HG02623 (cell line): ENCODE data around the gene PCBP2.
"Not testable (repeated sequence)": the region's sequence is repeated elsewhere in the genome, so short reads cannot be mapped to it uniquely, and the experiment has no call there.

Experiments used
- ATAC-seq: cut with Tn5 transposase; IDR thresholded peaks from one replicate; pipeline ENCODE4 v1.9.1; 2021; ENCODE audit warnings: moderate library complexity; ENCODE audit not compliant: unreplicated experiment

The PCBP2 gene

DNA sequence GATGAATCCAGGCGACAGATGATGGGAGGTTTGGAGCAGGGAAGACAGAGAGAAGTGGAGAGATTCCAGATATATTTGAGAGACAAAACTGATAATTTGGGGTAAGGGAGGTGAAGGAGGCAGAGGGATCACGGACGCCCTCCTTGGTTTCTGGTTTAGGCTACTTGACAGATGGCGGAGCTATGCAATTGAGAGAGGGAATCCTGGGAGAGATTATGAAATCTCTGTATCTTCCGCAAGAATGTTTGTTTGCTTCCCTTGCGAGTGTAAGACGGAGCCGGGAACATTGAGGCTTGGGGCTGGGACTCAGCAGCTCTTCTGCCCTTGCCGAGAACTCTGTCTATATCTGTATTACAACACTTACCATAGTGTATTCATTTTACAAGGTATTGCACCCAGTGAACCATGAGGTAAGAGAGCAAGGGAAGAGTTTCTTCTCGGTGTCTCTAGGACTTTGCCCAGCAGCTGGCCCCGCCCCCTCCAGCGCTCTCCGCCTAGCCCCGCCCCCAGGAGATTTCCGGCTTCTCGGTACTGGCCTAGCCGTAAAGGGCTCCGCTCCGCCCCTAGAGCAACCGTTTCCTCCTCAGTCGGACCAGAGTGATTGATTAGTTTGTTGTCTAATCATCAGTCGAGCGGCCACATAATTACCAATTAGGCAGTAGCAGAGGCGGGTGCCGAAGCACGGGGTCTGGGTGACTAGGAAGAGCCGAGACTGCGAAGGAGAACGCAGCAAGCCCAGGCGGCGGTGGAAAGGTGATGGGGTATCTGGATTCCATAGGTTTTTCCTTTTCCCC is 10.7 kb upstream of the PCBP2 start, which contains the start of gene PRR13:
Gene PRR13 (plus strand): TSS at position 695 of the 794 bp plus-strand sequence. CDS start 981 bp downstream, outside the sequence.
- peak; percentile 98 for ATAC-seq

DNA sequence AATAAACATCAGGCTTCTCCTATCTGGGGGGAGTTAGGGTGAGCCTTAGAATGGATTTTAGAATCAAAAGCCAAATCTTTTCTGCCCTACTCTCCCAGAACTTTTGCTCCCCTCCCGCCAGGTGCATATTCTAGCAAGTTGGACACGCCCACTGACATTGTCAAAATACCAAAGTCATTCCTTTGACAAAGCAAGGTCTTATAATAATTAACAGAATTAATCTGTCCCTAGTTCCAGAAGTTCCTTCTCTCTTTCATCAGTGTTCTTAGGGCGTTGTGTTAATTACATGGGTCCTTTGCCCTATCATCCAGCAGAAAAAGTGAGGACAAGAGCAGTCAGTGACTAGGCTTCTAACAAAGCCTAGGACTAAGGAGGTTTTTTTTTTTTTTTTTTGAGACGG is 7.9 kb upstream of the PCBP2 start:
- no peak for ATAC-seq

DNA sequence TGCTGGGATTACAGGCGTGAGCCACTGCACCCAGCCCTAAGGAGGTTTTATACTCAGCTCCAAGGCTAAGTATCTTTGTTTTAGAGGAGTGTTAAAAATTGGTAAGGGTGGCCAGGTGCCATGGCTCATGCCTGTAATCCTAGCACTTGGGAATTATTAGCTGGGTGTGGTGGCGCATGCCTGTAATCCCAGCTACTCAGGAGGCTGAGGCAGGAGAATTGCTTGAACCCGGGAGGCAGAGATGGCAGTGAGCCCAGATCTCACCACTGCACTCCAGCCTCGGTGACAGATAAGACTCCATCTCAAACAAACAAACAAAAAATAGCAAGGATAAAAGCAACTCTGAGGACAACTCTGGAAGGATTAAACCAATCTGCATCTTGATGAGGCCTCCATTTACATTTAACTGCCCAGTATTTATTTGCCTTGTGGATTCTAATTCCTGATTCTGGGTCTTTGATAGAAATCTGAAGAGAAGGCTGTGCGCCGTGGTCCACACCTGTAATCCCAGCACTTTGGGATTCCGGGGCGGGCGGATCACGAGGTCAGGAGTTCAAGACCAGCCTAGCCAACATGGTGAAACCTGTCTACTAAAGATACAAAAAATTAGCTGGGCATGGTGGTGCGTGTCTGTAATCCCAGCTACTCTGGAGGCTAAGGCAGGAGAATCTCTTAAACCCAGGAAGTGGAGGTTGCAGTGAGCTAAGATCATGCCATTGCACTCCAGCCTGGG is 7.1 kb upstream of the PCBP2 start:
- not testable (repeated sequence) for ATAC-seq

DNA sequence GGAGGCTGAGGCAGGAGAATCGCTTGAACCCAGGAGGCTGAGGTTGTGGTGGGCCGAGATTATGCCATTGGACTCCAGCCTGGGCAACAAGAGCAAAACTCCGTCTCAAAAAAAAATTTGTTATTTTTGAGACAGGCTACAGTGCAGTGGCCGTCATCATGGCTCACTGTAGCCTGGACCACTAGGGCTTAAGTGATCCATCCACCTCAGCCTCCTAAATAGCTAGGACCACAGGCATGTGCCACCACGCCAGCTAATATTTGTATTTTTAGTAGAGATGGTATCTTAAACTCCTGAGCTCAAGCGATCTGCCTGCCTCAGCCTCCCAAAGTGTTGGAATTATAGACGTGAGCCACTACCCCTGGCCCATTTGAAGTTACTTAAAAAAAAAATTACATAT is 966 bp upstream of the PCBP2 start:
- ATAC-seq: no peak

DNA sequence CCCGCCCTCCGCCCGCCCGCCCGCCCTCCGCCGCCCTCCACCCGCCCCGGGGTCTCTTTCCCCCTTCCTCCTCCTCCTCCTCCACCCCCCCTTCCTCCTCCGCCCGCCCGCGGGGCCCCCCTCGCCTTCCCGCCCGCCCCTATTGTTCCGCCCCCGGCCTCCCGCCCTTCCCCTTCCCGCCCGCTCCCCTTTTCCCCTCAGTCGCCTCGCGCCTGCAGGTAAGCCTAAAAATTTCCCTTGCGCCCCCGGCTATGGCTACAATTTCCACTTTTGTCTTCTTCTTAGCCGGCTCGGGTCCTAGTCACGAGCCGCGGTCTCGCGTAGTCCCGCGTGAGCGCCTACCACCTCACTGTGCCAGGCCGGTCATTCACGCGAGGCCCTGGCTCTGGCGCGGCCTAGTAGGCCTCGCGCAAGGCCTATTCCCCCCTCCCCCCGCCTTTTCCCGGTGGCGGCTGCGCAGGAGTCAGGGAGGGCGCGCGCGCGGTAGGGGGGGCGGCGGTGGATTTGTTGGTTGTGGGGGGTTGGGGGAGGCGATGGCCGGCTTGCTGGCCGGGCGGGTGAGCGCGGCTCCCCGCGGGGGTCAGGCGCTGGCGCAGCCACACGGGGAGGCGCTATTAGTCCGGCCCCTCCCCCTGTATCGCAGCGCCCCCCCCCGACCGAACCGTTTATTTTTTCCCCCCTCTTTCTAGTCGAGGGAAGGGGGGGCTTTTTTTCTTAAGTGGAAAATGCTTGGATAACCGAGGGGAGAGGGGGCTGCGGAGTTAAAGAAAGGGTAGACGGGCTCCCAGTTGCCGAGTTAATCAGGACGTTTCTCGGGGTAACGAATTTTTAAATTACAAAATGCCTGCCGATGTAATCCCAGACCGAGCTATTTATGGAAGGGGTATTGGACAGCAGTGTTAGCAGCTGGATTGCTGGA is 516 bp downstream of the PCBP2 start:
- no peak for ATAC-seq

DNA sequence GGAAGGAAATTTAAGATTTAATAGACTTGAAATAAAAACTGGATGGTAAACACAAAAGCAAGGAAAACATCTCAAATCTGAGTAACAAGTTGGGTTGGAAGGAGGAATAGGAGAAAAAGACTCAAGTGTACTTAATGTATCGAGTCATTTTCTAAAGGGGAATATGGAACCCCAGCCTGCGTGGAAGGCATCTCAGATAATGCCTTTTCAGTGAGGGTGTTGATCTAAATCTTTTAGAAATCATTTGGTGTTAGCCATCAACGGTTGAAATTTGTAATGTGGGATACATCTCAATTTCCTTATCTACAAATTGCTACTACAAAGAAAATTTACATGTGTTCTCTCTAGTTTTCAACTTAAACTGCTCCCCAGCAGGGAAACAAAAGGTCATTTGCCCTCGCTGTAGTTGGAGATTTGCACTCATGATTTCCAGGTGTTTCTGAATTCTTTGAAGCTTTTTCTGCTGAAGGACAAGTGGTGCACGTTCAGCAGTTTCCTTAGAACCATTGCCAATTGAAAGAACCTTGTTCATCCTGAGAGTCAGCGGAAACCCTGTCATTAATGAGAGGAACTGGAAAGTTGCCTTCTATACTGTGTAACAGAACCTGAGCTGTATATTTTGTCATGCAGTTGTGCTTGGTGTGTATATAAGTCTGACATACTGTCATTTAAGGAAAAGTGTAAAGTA is 2.2 kb downstream of the PCBP2 start:
- no peak for ATAC-seq

DNA sequence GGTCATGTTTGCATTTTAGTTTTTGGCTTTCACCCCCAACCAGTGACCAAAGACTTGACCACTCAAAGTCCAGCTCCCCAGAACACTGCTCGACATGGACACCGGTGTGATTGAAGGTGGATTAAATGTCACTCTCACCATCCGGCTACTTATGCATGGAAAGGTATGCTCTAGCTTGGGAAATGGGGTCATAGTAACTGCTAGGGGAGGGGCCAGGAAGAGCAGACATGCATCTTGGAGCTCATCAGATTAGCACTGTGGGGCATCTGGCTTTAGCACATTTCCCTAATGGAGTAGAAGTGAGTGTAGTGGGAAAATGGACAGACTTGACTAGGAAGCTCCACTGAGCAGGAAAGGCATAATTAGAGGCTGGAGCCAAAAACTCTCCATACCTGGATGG is 2.8 kb downstream of the PCBP2 start:
- no peak for ATAC-seq

DNA sequence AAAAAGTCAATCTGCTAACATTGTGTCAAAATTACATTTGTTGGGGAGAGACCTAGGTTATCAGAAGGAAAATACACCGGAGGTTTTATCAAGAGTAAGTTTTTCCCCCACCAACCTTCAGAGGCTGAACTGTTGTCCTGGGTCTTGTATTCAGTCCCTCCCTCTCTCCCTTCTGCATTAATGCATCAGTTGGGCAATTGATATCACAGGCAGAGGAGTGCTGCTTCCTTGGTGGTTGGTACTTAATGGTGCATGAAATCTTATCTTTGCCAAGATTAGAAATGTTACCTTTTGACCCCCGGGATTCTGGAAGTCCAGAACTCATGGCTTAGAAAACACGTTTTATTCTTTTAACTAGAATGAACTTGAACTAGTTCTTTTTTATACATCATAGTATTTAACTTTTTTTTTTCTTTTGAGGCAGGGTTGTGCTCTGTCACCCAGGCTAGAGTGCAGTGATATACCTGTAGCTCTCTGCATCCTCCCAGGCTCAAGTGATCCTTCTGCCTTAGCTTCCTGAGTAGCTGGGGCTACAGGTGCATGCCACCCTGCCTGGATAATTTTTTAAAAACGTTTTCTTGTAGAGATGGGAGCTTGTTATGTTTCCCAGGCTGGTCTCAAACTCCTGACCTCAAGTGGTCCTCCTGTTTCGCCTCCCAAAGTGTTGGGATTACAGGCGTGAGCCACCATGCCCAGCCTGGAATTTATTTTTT is 4.9 kb downstream of the PCBP2 start:
- ATAC-seq: no peak

DNA sequence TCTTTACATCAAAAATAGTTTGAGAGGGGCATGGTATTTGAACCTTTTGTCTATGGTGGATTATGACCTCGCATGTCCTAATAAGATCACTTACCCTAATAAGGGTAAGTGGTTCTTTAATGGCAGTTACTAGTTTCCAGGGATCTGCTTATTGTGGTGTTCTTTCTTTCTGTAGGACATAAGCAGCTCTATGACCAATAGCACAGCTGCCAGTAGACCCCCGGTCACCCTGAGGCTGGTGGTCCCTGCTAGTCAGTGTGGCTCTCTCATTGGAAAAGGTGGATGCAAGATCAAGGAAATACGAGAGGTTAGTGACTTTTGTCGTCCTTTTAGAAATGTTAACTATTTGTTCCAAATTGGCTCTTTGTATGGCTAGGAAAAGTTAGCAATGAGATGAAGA is 7.2 kb downstream of the PCBP2 start:
- no peak for ATAC-seq

DNA sequence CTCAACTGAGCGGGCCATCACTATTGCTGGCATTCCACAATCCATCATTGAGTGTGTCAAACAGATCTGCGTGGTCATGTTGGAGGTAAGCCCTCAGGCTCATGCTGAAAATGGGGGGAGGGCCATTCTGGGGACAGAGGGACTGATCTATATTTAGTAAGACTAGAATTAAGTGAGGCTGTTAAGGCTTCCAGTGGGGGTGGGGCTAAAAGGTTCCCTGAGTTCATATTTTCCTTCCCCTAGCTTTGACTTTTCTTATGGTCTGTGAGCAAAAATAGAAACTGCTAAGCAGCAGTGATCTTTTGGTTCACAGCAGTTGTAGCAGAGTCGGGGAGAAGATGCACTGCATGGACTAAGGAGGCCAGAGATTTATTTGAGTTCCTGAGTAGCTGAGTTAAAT is 9.2 kb downstream of the PCBP2 start:
- ATAC-seq: no peak

DNA sequence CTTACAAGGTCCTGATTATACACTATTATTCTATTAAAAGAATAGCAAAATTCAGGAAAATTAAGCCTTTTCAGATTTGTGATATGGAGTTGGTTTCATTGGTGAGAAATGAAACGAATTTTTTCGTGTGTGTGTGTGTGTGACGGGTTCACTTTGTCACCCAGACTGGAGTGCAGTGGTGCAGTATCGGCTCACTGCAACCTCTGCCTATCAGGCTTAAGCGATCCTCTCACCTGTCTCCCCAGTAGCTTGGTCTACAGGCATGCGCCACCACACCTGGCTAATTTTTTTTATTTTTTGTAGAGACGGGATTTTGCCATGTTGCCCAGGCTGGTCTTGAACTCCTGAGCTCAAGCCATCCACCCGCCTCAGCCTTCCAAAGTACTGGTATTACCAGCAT is 9.7 kb downstream of the PCBP2 start:
- ATAC-seq: no peak

DNA sequence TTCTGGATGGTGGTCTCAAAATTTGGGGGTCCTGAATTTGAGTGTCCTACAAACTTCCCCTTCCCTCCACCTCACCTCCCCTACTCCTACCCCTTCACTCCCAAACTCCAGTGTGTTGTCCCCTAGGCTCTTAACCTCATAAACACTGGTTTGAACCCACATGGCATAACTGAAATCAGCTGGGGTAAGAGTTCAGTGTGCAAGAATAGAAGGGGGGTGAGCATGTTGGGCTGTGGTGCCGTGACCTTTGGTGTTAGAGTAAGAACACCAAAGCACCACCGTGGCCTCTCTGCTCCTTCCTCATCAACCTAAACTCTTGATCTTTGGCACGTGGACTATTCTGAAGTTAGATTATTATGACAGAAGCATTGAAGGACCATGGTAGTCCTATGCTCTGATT is 11.0 kb downstream of the PCBP2 start:
- ATAC-seq: no peak

DNA sequence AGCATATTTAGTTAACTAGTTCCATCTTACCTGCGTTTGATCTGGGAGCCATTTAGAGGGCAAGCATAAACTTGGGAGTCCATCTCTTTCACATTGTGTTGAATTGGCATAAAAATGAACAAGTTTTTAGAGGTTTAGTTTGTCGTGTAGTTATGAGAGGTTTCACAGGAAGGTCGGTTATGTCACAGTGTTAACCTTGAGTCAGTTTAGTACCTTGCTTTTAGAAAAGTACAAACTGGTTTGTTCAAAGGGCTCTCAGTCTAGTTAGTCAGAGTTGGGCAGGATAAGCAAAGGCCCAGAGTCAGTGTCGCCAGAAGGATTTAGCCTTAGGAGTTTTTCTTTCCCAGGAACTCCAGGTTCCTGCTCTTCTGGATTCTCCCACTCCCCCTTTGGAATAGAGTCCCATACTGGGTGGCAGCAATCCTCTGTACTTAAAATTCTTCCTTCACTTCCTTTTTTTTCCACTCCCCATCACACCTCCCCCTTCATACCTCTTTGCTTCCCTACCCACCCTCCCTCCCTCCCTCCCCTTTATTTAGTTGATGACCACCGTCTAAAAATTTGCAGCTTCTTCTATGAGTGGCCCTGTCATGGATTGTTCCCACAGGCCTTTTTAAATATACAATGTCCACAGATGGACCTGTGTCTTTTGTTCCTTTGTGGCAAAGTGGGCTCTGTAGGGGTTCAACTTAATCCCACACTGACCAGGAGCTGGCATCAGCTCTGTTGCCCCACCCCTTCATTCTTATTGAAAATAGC is 12.1 kb downstream of the PCBP2 start:
- no peak for ATAC-seq

DNA sequence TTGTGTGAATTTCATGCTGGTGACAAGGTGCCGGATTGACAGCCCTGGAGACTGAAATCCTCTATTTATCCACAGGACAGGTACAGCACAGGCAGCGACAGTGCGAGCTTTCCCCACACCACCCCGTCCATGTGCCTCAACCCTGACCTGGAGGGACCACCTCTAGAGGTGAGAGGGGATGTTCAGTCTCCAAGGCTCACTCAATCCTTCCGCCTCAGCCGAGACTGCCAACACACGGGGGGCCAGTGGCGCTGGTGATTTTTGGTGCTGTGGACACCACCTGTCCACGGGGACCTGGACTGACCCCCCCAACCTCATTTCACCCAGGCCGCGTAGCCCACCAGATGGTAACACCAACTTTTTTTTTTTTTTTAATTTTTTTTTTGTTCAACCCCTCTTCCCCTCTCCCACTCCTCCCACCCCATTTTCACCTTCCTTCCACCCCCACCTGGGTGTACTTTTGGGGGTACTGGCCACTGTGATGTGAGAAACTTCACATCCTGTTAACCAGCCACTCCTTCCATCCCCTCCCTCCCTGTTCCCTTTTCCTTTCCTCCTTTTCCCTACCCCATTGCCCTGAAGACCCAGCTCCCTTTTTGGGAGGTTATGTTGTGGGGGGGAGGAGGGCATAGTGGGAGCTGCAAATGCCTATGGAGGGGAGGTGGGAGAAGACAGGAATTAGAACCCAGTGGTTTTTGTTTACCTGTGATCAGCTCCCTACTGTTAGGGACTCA is 12.9 kb downstream of the PCBP2 start:
- ATAC-seq: no peak

DNA sequence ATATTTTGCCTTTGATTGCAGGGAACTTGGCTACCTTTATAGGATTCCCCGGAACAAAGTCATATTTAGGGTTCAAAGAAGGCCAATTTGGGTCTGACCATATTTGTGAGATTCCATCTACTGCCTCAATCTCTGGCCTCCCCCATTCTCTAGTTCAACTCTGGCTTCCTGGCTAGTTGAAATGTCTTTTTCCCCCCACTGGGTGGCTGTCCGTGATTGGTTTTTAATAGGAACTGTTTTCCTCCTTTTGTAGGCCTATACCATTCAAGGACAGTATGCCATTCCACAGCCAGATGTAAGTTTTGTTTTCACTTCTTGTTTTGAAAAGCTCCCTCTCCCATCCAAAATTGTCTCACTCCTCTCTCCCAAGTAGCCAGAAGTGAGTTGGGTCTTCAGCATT is 13.8 kb downstream of the PCBP2 start:
- ATAC-seq: no peak

DNA sequence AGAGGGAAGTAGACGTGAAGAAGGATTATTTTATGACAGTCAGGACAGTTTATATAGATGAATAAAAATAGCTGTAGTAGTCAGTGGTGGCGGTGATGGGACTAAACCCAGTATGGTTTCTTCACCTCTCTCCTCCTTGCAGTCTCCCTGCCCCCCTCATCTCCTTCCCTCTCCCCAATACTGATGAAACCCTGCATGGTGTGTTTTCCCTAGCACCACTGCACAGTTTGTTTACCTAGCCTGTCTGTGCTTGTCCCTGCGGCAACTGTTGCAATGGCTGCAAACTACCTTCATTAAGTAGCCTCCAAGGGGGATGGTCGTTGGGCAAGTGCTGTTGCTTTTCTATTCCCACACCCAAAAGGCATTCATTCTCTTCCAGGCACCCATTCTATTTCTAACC is 14.7 kb downstream of the PCBP2 start:
- ATAC-seq: no peak

DNA sequence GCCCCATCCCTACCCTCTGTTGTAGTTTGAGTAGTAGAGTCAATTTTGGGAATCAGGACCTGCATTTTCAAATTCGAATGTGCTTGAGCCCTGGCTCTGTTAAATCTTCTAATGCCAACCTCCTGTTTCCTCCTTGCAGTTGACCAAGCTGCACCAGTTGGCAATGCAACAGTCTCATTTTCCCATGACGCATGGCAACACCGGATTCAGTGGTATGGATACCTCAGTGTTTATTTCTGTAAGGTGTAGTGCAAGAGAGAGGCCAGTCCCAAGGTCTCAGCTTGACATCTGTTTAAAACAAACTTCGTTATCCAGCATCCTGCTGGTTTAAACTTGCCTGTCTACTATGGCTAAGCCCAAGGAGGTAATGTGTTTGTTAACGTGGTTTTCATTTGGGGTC is 15.2 kb downstream of the PCBP2 start:
- no peak for ATAC-seq

DNA sequence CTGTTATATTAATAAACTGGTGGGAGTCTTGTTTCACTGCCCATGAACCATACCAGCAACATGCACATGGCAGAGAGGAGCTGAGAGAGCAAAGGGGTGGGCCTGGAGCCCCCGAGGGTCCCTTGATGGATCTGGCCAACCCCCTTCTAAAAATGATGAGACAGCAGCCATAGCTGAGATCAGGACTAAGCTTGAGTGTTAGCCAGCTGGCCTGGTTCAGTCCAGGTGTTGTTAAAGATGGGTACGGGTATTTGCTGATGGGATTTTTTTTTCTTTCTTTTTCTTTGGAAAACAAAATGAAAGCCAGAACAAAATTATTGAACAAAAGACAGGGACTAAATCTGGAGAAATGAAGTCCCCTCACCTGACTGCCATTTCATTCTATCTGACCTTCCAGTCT is 16.0 kb downstream of the PCBP2 start:
- no peak for ATAC-seq

DNA sequence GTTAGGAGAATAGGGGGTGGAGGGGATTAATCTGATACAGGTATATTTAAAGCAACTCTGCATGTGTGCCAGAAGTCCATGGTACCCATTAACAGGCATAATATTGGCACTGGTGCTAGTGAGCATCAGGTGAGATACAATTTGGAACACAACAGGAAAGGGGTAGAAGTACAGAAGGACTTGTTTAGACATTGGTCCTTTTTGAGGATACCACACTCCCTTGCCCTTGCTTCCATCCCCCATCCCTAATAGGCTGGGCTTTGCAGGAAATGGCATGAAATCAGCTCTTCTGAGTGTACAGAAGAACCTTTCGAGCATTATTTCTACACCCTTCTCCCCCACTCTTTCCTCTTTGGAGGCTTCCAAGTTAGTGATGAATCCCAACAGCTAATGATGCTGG is 16.4 kb downstream of the PCBP2 start:
- no peak for ATAC-seq
